Measurements from ENCODE around the gene PARN. TPM values are rescaled to one million over a fixed set of nuclear protein-coding genes. Genes with fewer than 3 reads are reported as not detected.

The PARN gene
- polyA plus RNA-seq, 2 of the 4 experiments (the other 2 are of a cell fraction), result 40.0 to 58.6 TPM

GRCh38 chr16:14493791-14494190, 136.3 kb downstream of the PARN start:
- H3K4me2 ChIP-seq, result no peak overlapping the region
- FAIRE-seq (no peak), ATAC-seq (no peak), DNase-seq (ENCODE audit: low read depth in 1 of 2, low spot score in 1 of 2) (no peak)
- ChIA-PET CTCF (no interaction called here), POLR2A (no interaction called here)
- peak overlapping the region; percentile 56 to 95 for H3K27ac ChIP-seq
- TF ChIP-seq ATOH8 (CRISPR knock-in tag; IDR thresholded peaks at IDR 0.05; ENCODE audit: low read depth) (no peak), POLR2A (IDR thresholded peaks at IDR 0.05; ENCODE audit: low read length) (no peak), RAD21 (conservative IDR thresholded peaks at IDR 0.05 in 1 of 2, IDR thresholded peaks at IDR 0.05 in 1 of 2) (no peak), ZNF302 (CRISPR knock-in tag; IDR thresholded peaks at IDR 0.05) (no peak), USF2 (IDR thresholded peaks at IDR 0.05) (no peak), SREBF2 (IDR thresholded peaks at IDR 0.05) (no peak), HMGXB4 (CRISPR knock-in tag; IDR thresholded peaks at IDR 0.05; ENCODE audit: borderline replicate concordance) (no peak), EHMT2 (IDR thresholded peaks at IDR 0.05; ENCODE audit: low read depth) (no peak), JUNB (IDR thresholded peaks at IDR 0.05) (no peak), MAX (IDR thresholded peaks at IDR 0.05) (no peak), NFE2L2 (conservative IDR thresholded peaks at IDR 0.05; ENCODE audit: low read length) (no peak), JUN (IDR thresholded peaks at IDR 0.05) (no peak)
- no peak overlapping the region for H3K4me3 ChIP-seq
- no peaks in the 10 kb centered on the region for H3K9me3 ChIP-seq
- WGBS (ENCODE audit: missing lambda C conversion rate), result 85% methylated on average over 5 of the region's 5 CpGs
- H3K4me1 ChIP-seq, result peaks cover 80% of the 10 kb centered on the region

- FAIRE-seq (no peak), ATAC-seq (no peak), DNase-seq (ENCODE audit: low read depth in 1 of 2, low spot score in 1 of 2) (no peak)
- peak overlapping the region; percentile 44 to 90 for H3K27ac ChIP-seq
- H3K4me3 ChIP-seq, result no peak overlapping the region
- ChIA-PET POLR2A (no interaction called here), CTCF (interaction anchor here (1.1 kb wide), 1 partner anchor 9 kb away, joined by 3 read pairs; no protein-coding TSS in a partner anchor)
- TF ChIP-seq ELK1 (IDR thresholded peaks at IDR 0.05; ENCODE audit: low read depth, low read length), result no peak
- no peak for TF ChIP-seq BCL3 (IDR thresholded peaks at IDR 0.05)
- no peak for TF ChIP-seq CBX8 (IDR thresholded peaks at IDR 0.05)
- no peak for TF ChIP-seq MAFK (IDR thresholded peaks at IDR 0.05; ENCODE audit: partially characterized antibody)
- no peak for TF ChIP-seq ATOH8 (CRISPR knock-in tag; IDR thresholded peaks at IDR 0.05; ENCODE audit: low read depth)
- no peak for TF ChIP-seq ZFP36 (IDR thresholded peaks at IDR 0.05; ENCODE audit: borderline replicate concordance, partially characterized antibody)
- TF ChIP-seq TP53 (CRISPR knock-in tag; IDR thresholded peaks at IDR 0.05), result no peak
- TF ChIP-seq HOXB13 (CRISPR knock-in tag; IDR thresholded peaks at IDR 0.05; ENCODE audit: low read depth), result no peak
- TF ChIP-seq TFCP2L1 (CRISPR knock-in tag; IDR thresholded peaks at IDR 0.05), result no peak
- TF ChIP-seq CBX2 (IDR thresholded peaks at IDR 0.05; ENCODE audit: borderline replicate concordance, low read depth), result no peak
- no peaks in the 10 kb centered on the region for H3K9me3 ChIP-seq
- no peak overlapping the region for H3K4me2 ChIP-seq
- 87% methylated on average over 2 of the region's 2 CpGs for WGBS (ENCODE audit: missing lambda C conversion rate)
- H3K4me1 ChIP-seq, result peaks cover 80% of the 10 kb centered on the region
Measured at GRCh38 chr16:14492614-14493013, 137.4 kb downstream of the PARN start.
